AG04449 (cell line): ENCODE measurements around the gene SYNRG.

Experiments
- CTCF ChIA-PET: fragments of 350-600 bp; formaldehyde crosslinking; extraction: SDS; loops from one replicate; lab custom pipeline; 2021; ENCODE audit warnings: antibody characterized with exemption; lab: Yijun Ruan, JAX
- POLR2A ChIA-PET: fragments of 400-600, 350-600 bp; formaldehyde crosslinking; extraction: SDS; loops from one replicate; lab custom pipeline; 2020; ENCODE audit warnings: antibody characterized with exemption, inconsistent platforms; lab: Yijun Ruan, JAX
- DNase-seq: peaks from one replicate; pipeline ENCODE4 v3.0.0-alpha.2; 2010; ENCODE audit warnings: low read depth, low spot score
- H3K4me3 ChIP-seq: 2 replicates; pipeline ENCODE4 v1.5.1; 2011; ENCODE audit warnings: low read depth, mild to moderate bottlenecking, control low read depth, low read length
- CTCF ChIP-seq: IDR thresholded peaks from one replicate; pipeline ENCODE4 v1.5.1; 2011; ENCODE audit warnings: mild to moderate bottlenecking, moderate library complexity, low read length, control low read depth, inconsistent platforms; ENCODE audit not compliant: insufficient read depth; ENCODE audit errors: missing control alignments

SYNRG gene

GRCh38 chr17:37555386-37555785, 53.8 kb downstream of the SYNRG start:
- DNase-seq, result no peak
- POLR2A ChIA-PET, result interaction anchor here (0.8 kb wide), 1 partner anchor 54 kb away, joined by 5 read pairs; the partner anchor contains the start of gene SYNRG
- no peak overlapping the region for H3K4me3 ChIP-seq
- no peak for TF ChIP-seq CTCF
- CTCF ChIA-PET, result interaction anchor here (10.5 kb wide), 1 partner anchor 15 kb away, joined by 53 read pairs; no protein-coding TSS in a partner anchor

GRCh38 chr17:37553401-37553966, 55.7 kb downstream of the SYNRG start:
- TF ChIP-seq CTCF, result no peak
- no peak for DNase-seq
- CTCF ChIA-PET, result interaction anchor here (1.2 to 10.5 kb wide), 3 partner anchors 16 to 26 kb away, joined by 3 to 53 read pairs (median 4); no protein-coding TSS in a partner anchor
- POLR2A ChIA-PET, result no interaction called here
- no peak overlapping the region for H3K4me3 ChIP-seq

- CTCF ChIA-PET, result interaction anchor here (1.4 to 10.5 kb wide), 3 partner anchors 14 to 24 kb away, joined by 3 to 53 read pairs (median 4); no protein-coding TSS in a partner anchor
- POLR2A ChIA-PET, result no interaction called here
Observed at GRCh38 chr17:37551788-37552187, 57.4 kb downstream of the SYNRG start.

GRCh38 chr17:37547986-37548385, 61.2 kb downstream of the SYNRG start:
- ChIA-PET POLR2A (no interaction called here), CTCF (interaction anchor here (1.0 kb wide), 2 partner anchors 13 to 174 kb away, joined by 3 read pairs; no protein-coding TSS in a partner anchor)
- no peak overlapping the region for H3K4me3 ChIP-seq
- no peak for TF ChIP-seq CTCF
- no peak for DNase-seq

More at GRCh38 chr17:37551788-37552187, 57.4 kb downstream of the SYNRG start:
- no peak for DNase-seq
- TF ChIP-seq CTCF, result no peak
- no peak overlapping the region for H3K4me3 ChIP-seq

GRCh38 chr17:37546302-37546701, 62.9 kb downstream of the SYNRG start:
- POLR2A ChIA-PET, result no interaction called here
- H3K4me3 ChIP-seq, result no peak overlapping the region
- TF ChIP-seq CTCF, result no peak
- CTCF ChIA-PET, result interaction anchor here (1.2 to 1.3 kb wide), 2 partner anchors 24 to 173 kb away, joined by 3 read pairs; no protein-coding TSS in a partner anchor
- no peak for DNase-seq

- no peak for TF ChIP-seq CTCF
- no peak for DNase-seq
- H3K4me3 ChIP-seq, result no peak overlapping the region
- ChIA-PET POLR2A (no interaction called here), CTCF (interaction anchor here (1.2 to 1.3 kb wide), 3 partner anchors 19 to 172 kb away, joined by 3 to 5 read pairs (median 3); no protein-coding TSS in a partner anchor)
Observed at GRCh38 chr17:37545486-37545885, 63.7 kb downstream of the SYNRG start.
